ENCODE measurements around the gene RGS7. TPM values are rescaled to one million over a fixed set of nuclear protein-coding genes. Genes with fewer than 3 reads are reported as not detected.

The RGS7 gene
- polyA plus RNA-seq, 1 donor: 2.1 TPM

- Histone ChIP-seq H3K27ac (ENCODE audit: low read length) (no peak overlapping the region), H3K4me3 (ENCODE audit: low read length) (no peak overlapping the region), H3K36me3 (ENCODE audit: control insufficient read depth, insufficient read depth, low read length) (no peaks in the 10 kb centered on the region), H3K27me3 (ENCODE audit: control insufficient read depth, insufficient read depth, low read length) (no peaks in the 10 kb centered on the region), H3K4me1 (ENCODE audit: control insufficient read depth, insufficient read depth, low read length) (no peaks in the 10 kb centered on the region), H3K9me3 (ENCODE audit: control insufficient read depth, low read depth, low read length) (no peaks in the 10 kb centered on the region)
- no peak for DNase-seq
- WGBS (ENCODE audit: insufficient coverage, low lambda C conversion rate): 80% methylated on average over 1 of the region's 6 CpGs
Measured at GRCh38 chr1:241074507-241074906, 282.5 kb downstream of the RGS7 start.

- H3K9me3 ChIP-seq (ENCODE audit: control insufficient read depth, low read depth, low read length): no peaks in the 10 kb centered on the region
- H3K36me3 ChIP-seq (ENCODE audit: control insufficient read depth, insufficient read depth, low read length): no peaks in the 10 kb centered on the region
- DNase-seq: peak in 1 of 2 donors; percentile 12
- 67% methylated on average over 1 of the region's 2 CpGs for WGBS (ENCODE audit: insufficient coverage, low lambda C conversion rate)
- H3K4me3 ChIP-seq (ENCODE audit: low read length): no peak overlapping the region
- no peaks in the 10 kb centered on the region for H3K27me3 ChIP-seq (ENCODE audit: control insufficient read depth, insufficient read depth, low read length)
- H3K27ac ChIP-seq (ENCODE audit: low read length): no peak overlapping the region
- no peaks in the 10 kb centered on the region for H3K4me1 ChIP-seq (ENCODE audit: control insufficient read depth, insufficient read depth, low read length)
Measured at GRCh38 chr1:241068359-241068758, 288.6 kb downstream of the RGS7 start.

- no peak for DNase-seq
- 100% methylated on average over 1 of the region's 5 CpGs for WGBS (ENCODE audit: insufficient coverage, low lambda C conversion rate)
Measured at GRCh38 chr1:241063276-241063675, 293.7 kb downstream of the RGS7 start.

GRCh38 chr1:241061062-241061461 lies 295.9 kb downstream of the RGS7 start:
- H3K4me1 ChIP-seq (ENCODE audit: control insufficient read depth, insufficient read depth, low read length): no peaks in the 10 kb centered on the region
- H3K27ac ChIP-seq (ENCODE audit: low read length): no peak overlapping the region
- H3K4me3 ChIP-seq (ENCODE audit: low read length): no peak overlapping the region
- no peaks in the 10 kb centered on the region for H3K9me3 ChIP-seq (ENCODE audit: control insufficient read depth, low read depth, low read length)
- H3K27me3 ChIP-seq (ENCODE audit: control insufficient read depth, insufficient read depth, low read length): no peaks in the 10 kb centered on the region
- 75% methylated on average over 2 of the region's 3 CpGs for WGBS (ENCODE audit: insufficient coverage, low lambda C conversion rate)
- DNase-seq: no peak
- no peaks in the 10 kb centered on the region for H3K36me3 ChIP-seq (ENCODE audit: control insufficient read depth, insufficient read depth, low read length)

More at GRCh38 chr1:241063276-241063675, 293.7 kb downstream of the RGS7 start:
- no peak overlapping the region for H3K4me3 ChIP-seq (ENCODE audit: low read length)
- H3K4me1 ChIP-seq (ENCODE audit: control insufficient read depth, insufficient read depth, low read length): no peaks in the 10 kb centered on the region
- H3K27ac ChIP-seq (ENCODE audit: low read length): no peak overlapping the region
- H3K9me3 ChIP-seq (ENCODE audit: control insufficient read depth, low read depth, low read length): no peaks in the 10 kb centered on the region
- no peaks in the 10 kb centered on the region for H3K27me3 ChIP-seq (ENCODE audit: control insufficient read depth, insufficient read depth, low read length)
- no peaks in the 10 kb centered on the region for H3K36me3 ChIP-seq (ENCODE audit: control insufficient read depth, insufficient read depth, low read length)

- Histone ChIP-seq H3K36me3 (ENCODE audit: control insufficient read depth, insufficient read depth, low read length) (no peaks in the 10 kb centered on the region), H3K9me3 (ENCODE audit: control insufficient read depth, low read depth, low read length) (no peaks in the 10 kb centered on the region), H3K27me3 (ENCODE audit: control insufficient read depth, insufficient read depth, low read length) (no peaks in the 10 kb centered on the region), H3K4me3 (ENCODE audit: low read length) (no peak overlapping the region), H3K4me1 (ENCODE audit: control insufficient read depth, insufficient read depth, low read length) (no peaks in the 10 kb centered on the region), H3K27ac (ENCODE audit: low read length) (no peak overlapping the region)
- DNase-seq: no peak
- no CpG with 5 or more reads among the region's 4 CpGs for WGBS (ENCODE audit: insufficient coverage, low lambda C conversion rate)
Measured at GRCh38 chr1:241048622-241049021, 308.4 kb downstream of the RGS7 start.

- Histone ChIP-seq H3K9me3 (ENCODE audit: control insufficient read depth, low read depth, low read length) (no peaks in the 10 kb centered on the region), H3K4me1 (ENCODE audit: control insufficient read depth, insufficient read depth, low read length) (no peaks in the 10 kb centered on the region), H3K4me3 (ENCODE audit: low read length) (no peak overlapping the region), H3K36me3 (ENCODE audit: control insufficient read depth, insufficient read depth, low read length) (no peaks in the 10 kb centered on the region), H3K27ac (ENCODE audit: low read length) (no peak overlapping the region), H3K27me3 (ENCODE audit: control insufficient read depth, insufficient read depth, low read length) (no peaks in the 10 kb centered on the region)
- DNase-seq: no peak
- no CpG with 5 or more reads among the region's 2 CpGs for WGBS (ENCODE audit: insufficient coverage, low lambda C conversion rate)
Measured at GRCh38 chr1:241045659-241046058, 311.3 kb downstream of the RGS7 start.

- no peaks in the 10 kb centered on the region for H3K9me3 ChIP-seq (ENCODE audit: control insufficient read depth, low read depth, low read length)
- no peaks in the 10 kb centered on the region for H3K4me1 ChIP-seq (ENCODE audit: control insufficient read depth, insufficient read depth, low read length)
- H3K27ac ChIP-seq (ENCODE audit: low read length): no peak overlapping the region
- DNase-seq: no peak
- H3K27me3 ChIP-seq (ENCODE audit: control insufficient read depth, insufficient read depth, low read length): no peaks in the 10 kb centered on the region
- 85% methylated on average over 5 of the region's 9 CpGs for WGBS (ENCODE audit: insufficient coverage, low lambda C conversion rate)
- H3K36me3 ChIP-seq (ENCODE audit: control insufficient read depth, insufficient read depth, low read length): no peaks in the 10 kb centered on the region
- H3K4me3 ChIP-seq (ENCODE audit: low read length): no peak overlapping the region
Measured at GRCh38 chr1:241034203-241034936, 322.6 kb downstream of the RGS7 start.

- H3K4me1 ChIP-seq (ENCODE audit: control insufficient read depth, insufficient read depth, low read length): no peaks in the 10 kb centered on the region
- 36% methylated on average over 2 of the region's 3 CpGs for WGBS (ENCODE audit: insufficient coverage, low lambda C conversion rate)
- no peak for DNase-seq
- H3K27me3 ChIP-seq (ENCODE audit: control insufficient read depth, insufficient read depth, low read length): no peaks in the 10 kb centered on the region
- no peak overlapping the region for H3K27ac ChIP-seq (ENCODE audit: low read length)
- no peak overlapping the region for H3K4me3 ChIP-seq (ENCODE audit: low read length)
- no peaks in the 10 kb centered on the region for H3K9me3 ChIP-seq (ENCODE audit: control insufficient read depth, low read depth, low read length)
- H3K36me3 ChIP-seq (ENCODE audit: control insufficient read depth, insufficient read depth, low read length): no peaks in the 10 kb centered on the region
Measured at GRCh38 chr1:241024834-241025233, 332.2 kb downstream of the RGS7 start.

- Histone ChIP-seq H3K4me1 (ENCODE audit: control insufficient read depth, insufficient read depth, low read length) (no peaks in the 10 kb centered on the region), H3K4me3 (ENCODE audit: low read length) (no peak overlapping the region), H3K27me3 (ENCODE audit: control insufficient read depth, insufficient read depth, low read length) (no peaks in the 10 kb centered on the region), H3K9me3 (ENCODE audit: control insufficient read depth, low read depth, low read length) (peaks cover 4% of the 10 kb centered on the region), H3K36me3 (ENCODE audit: control insufficient read depth, insufficient read depth, low read length) (no peaks in the 10 kb centered on the region), H3K27ac (ENCODE audit: low read length) (no peak overlapping the region)
- DNase-seq: no peak
- WGBS (ENCODE audit: insufficient coverage, low lambda C conversion rate): no CpG with 5 or more reads among the region's 4 CpGs
Measured at GRCh38 chr1:241022366-241022765, 334.6 kb downstream of the RGS7 start.

- DNase-seq: no peak
- Histone ChIP-seq H3K4me3 (ENCODE audit: low read length) (no peak overlapping the region), H3K9me3 (ENCODE audit: control insufficient read depth, low read depth, low read length) (peaks cover 4% of the 10 kb centered on the region), H3K4me1 (ENCODE audit: control insufficient read depth, insufficient read depth, low read length) (no peaks in the 10 kb centered on the region), H3K27me3 (ENCODE audit: control insufficient read depth, insufficient read depth, low read length) (no peaks in the 10 kb centered on the region), H3K36me3 (ENCODE audit: control insufficient read depth, insufficient read depth, low read length) (no peaks in the 10 kb centered on the region), H3K27ac (ENCODE audit: low read length) (no peak overlapping the region)
- WGBS (ENCODE audit: insufficient coverage, low lambda C conversion rate): 96% methylated on average over 2 of the region's 6 CpGs
Measured at GRCh38 chr1:241020851-241021697, 335.9 kb downstream of the RGS7 start.

All from large intestine (tissue), 3 donors.